ENCODE data around the gene CTRB2.
"Not testable (repeated sequence)": the region's sequence is repeated elsewhere in the genome, so short reads cannot be mapped to it uniquely, and the experiment has no call there.

CTRB2 gene

DNA sequence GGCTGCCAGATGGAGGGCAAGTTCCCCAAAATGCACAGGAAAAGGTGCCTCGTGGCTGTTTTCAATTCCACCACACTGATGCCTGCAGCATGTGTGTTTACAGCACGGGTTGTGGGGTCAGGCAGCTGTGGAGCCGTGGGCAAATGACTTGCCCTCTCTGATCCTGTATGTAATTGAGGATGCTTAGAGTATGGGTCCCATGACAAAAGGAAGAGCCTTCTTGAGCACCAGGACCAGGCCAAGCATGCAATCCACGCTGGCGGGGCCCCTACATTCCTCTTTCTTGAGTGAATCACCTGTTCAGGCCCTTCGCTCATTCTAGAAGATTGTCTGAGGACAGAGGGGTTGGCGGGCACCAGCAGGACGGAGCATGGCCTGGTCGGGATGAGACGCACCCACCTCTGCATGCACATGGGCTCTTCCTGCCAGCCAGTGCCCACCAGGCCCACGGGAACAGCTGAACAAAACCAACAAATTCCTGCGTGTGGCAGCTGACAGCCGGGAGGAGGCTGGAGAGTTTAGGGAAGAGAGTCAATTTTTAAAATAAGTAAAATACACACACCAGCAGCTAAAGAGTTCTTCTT lies 1.4 kb upstream of the CTRB2 start:
- DNase-seq = no peak

DNA sequence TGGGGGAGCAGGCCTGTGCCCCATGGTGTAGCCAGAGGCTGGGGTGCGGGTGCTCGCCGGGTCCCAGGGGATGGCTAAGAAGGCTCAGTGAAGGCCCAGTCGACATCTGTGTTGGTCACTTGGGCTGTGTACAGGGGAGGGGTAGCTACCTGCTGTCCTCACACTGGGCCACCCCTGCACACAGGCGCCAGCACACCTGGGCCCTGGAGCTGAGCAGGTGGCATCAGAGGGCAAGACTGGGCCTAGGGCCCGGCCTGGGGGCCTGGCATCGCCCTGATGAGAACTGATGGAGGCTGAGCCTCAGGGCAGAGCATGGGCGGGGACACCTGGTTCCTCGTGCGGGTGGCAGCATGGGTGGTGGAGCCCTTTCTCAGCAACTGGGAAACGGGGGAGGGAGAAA lies 870 bp upstream of the CTRB2 start:
- DNase-seq = no peak

DNA sequence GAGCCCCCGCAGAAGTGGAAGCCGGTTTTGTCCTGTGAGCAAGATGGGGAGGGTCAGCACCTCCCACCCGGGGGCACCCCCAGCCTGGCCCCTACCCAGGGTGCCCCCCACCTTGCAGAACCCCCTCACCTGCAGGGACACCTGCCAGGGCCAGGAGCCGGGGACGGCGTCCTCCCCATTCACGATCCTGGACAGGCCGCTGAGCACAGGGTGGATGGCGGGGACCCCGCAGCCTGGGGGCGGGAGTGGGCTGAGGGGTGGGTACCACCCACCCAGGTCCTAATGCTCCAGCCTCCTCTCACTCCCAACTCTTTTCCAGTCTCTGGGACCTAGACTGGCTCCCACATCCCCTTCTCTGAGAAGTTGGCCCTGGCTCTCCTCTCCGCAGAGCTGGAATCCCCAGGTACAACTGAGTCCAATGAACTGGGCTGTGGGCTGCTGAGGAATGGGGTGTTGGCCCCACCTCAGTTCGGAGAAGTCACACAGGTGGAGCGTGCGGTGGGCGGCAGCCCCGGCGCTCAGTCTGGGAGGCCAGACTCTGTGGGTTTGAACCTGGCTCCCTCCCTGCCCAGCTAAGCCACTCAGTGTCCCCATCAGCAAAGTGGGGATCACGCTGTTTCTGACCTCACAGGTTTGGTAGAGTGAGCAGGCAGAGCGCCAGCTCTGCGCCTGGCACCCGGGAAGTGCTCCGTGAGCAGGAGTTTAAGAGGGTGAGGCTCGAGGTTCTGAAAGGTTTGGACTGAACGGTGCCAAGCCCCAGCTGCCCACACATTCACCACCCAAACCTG lies 806 bp downstream of the CTRB2 start:
- not testable (repeated sequence) for DNase-seq

DNA sequence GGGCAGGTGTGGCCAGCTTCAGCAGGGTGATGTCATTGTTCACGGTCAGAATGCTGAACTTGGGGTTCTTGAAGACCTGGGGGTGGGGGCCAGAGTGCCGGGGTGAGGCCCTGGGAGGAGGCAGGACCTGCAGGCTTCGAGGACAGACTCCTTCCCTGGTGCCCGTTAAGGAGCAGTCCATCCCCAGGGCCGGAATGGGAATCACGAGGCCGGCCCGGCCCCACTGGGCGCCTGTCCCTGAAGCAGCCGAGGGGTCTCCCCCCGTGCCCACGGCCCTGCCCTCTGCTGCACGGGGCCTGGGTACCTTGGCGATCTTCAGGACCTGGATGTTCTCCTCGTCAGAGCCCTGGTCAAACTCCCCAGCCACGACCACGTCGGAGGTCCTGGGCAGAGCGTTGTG lies 1.5 kb downstream of the CTRB2 start:
- DNase-seq = not testable (repeated sequence)

DNA sequence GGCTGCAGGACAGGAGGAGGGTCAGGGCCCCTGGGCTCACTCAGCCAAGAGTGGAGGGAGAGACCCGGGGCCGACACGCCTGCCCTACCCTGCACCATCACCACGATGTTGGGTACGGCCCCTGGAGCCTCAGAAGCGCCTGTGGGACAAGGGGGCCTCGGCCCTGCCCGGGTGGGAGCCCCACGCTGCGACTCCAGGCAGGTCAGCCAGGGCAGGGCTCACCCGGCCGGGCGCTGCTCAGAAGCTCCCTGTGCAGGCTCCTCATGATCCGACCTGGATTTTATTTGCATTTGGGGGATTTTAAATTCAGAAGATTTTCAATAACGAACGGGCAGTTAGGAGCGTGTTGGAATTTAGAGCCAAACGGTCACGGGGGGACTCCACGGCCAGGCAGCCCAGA lies 2.1 kb downstream of the CTRB2 start:
- DNase-seq = not testable (repeated sequence)

DNA sequence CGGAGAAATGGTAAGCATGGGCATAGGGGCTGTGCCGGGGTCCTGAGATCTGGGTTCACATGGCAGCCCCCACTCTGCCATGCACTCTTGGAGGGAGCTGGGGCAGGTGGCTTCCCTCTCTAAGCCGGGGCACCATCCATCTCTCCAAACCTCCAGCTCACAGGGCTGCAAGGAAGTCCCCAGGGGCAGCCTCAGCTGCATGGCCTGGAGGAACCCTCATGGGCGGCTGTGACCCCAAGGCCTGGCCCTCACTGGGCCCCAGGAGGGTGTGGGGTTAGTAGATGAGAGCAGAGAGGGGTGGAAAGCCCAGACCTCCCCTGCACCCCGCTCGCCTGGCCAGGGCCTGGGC lies 2.6 kb downstream of the CTRB2 start:
- DNase-seq = no peak

DNA sequence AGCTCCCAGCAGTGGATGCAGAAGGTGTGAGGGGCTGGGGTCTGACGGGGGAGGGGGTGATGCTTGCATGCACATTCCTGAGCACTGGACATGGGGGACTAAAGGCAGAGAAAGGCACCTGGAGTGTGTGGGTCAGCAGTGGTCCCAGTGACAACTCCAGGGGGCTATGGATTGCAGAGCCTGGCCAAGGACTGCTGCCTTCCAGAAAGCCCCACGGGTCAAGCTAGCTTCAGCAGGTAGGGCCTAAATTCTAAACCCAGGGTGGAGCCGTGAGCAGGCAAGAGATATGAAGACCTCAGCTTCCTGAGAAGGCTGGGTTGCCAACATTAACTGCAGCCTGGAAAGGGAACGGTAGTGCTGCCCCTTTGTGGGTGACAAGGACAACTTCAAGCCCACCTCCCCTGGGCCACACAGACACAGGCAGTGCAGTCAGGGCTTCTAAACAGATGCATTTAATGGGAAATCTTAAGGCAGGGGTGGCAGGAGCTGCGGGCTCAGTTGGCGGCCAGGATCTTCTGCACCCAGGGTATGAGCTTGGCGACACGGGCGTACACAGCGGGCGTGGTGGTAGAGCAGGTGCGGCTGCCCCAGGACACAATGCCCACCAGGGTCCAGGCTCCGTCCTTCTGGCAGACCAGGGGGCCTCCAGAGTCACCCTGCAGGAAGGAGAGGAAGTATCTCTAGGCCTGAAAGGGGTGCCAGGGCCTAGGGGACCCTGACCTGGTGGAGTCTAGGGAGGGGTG lies 3.1 kb downstream of the CTRB2 start:
- DNase-seq = no peak

DNA sequence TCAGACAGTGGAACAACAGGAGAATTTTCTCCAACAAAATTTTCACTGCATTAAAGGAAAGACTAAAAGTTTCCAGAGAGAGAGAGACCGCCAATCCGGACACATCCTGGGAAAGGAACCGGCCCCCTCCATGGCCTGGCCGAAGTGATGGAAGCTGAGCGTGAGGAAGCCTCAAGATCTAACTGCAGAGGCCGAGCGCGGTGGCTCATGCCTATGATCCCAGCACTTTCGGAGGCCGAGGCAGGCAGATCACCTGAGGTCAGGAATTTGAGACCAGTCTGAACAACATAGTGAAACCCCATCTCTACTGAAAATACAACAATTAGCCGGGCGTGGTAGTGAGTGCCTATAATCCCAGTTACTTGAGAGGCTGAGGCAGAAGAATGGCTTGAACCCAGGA lies 3.9 kb downstream of the CTRB2 start:
- DNase-seq = no peak

DNA sequence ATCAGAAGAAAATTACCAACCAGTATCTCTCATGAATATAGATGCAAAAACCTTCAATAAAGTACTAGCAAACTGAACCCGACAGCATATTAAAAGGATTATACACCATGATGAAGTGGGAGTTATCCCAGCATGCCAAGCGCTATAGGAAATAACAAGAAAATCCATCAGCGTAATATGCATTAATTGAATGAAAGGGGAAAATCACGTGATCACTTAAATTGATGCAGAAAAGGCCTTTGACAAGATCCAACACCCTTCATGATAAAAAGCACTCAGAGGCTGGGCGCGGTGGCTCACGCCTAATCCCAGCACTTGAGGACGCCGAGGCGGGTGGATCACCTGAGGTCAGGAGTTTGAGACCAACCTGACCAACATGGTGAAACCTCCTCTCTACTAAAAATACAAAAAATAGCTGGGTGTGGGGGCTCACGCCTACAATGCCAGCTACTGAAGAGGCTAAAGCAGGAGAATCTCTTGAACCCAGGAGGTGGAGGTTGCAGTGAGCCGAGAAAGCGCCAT lies 4.8 kb downstream of the CTRB2 start:
- DNase-seq = no peak

DNA sequence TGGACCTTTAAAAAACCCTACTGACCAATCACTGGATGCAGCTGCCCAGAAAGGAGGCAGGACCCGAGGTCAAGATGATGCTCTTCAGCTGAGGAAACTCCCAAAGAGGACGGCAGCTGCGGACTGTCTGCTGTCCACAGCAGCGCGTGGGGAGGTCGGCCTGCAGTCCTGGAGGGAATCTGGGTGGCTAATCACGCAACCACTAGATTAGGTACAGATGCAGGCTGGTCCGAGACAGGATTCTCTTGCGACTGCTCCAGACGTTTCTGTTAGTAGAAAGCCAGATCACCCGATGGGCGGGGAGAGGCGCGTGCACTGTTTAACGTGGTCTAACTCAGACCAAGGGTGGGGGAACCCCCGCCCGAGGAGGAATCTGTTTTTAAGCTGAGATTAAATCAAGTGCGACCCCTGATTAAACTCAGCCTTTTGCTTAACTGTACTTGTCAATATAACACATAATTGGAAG lies 8.8 kb downstream of the CTRB2 start:
- DNase-seq = no peak

DNA sequence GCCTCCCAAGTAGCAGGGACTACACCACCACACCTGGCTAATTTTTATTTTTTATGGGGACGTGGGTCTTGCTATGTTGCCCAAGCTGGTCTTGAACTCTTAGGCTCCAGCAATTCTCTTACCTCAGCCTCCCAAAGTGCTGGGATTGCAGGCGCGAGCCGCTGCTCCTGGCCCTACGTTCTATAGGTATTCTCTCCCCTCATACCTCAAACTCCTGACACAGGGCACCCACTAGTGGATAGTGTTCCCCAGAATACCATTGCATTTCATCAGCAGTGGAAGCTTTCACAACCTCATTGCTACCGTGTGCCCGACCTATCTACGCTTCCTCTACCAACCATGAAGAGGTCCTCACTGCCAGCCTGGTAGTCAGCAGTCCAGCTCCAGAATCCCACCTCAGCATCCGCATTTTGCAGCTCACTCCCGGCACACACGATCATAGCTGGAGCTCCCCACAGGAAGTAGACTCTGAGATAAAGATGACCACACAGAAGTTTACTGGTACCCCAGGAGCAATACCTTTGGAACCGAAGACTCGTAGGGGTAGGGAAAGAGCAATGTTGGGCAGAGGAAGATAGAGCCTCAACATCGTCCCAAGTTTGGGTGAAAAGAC lies 9.3 kb downstream of the CTRB2 start:
- no peak for DNase-seq

DNA sequence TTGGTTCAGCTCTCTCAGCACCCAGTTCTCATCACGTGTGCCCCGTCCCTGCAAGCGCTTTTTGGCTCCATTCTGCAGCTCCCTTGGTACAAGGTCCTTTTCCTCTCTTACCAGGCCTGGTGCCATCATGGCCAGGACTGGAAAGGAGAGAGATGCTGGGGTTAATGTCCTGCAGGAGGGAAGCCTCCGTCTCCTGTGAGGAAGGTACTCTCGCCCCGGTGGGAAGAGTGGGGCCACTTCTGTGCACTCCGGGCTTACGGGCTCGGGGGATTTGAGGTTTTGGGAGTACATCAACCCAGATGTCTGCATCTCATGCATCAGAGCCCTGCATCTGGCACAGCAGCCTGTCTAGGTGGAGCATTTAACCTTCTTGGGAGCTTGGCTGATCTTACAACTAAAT lies 10.1 kb downstream of the CTRB2 start:
- no peak for DNase-seq

DNA sequence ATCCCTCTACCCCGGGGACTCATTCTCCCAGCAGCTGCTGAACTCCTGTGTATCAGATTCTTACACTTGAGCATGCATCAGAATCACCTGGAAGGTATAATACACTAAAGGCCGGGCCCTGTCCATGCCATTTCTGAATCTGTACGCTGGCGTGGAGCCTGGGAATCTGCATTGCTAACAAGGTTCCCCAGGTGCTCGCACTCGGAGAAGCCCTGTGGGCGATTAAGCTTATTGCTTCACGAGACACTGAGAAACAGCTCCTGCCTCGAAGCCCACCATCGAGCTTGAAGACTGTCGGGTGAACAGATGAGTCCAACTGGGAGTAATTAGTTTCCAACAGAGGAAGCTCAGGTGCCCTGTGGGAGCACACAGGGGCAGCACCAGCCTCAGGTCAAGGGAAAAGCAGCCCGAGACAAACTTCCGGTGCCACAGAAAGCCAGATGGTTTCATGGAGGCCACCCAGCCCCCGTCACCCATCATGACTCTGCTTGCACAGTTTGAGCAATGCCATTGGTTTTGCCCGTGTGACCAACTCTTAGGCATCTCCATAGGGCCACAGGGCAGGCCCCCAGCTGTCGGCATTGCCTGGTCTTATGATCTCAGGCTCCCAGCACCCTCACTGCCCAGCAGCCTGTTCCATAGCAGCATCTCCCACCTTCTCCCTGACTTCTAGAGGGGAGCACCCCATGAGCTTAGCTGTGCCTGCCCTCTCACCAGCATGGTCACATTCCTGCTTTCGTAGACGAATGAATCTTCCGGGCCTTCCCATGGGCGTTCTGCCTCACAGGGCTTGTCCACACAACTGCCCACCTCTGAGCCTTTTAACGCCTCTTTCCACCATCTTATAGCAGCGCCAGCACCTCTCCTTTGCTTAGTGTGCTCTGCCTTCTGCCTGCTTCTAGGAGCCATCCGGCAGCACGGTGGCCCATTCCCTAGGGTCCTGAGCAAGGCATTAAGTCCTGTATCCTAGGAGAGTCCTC lies 10.9 kb downstream of the CTRB2 start:
- DNase-seq = no peak

DNA sequence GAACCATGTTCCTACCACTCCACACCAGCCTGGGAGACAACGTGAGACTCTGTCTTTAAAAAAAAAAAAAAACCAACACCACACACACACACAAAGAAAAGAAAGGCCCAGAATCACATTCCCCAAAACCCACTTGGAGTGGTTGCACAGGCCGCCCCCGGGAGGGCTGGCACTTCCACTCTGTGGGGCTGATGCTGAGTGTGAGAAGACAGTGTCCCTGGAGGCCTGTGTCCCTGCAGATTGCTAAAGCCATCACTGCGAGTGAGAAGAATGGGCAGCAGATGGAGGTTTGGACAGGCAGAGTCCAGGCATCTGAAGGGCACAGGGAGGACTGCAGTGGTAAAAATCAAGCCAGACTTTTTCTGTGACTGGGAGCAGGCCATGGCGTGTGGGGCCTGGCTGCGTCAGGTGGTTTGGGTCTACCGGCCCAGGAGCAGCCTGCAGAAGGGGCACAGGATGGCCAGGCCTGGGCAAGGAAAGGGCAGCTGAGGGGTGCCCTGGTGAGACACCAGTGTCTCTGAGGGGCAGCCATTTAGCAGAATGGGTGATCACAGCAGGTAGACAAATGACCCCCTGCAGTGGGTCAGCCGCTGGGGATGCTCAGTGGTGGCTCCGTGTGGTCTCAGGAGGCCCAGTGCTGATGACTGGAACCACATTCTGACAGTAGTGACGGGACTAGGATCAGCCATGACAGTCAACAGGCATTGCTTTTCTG lies 13.1 kb downstream of the CTRB2 start:
- no peak for DNase-seq

DNA sequence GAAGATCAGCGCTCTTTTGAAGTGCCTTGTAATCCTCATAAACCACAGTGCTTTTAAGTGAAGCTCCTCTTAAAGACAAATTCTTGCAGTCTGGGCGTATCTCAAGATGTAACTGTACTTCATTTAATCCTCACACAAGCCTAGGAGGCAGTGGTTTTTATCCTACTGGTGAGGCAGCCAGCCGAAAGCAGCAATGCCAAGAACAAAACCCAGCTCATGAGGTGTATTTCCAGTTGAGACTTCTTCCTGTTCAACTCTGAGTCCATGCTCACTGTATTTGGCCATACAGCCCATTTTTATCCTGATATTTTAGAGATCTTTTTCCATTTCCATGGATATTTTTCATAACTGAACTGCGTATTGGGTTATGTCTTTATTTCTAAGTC lies 13.7 kb downstream of the CTRB2 start:
- DNase-seq = no peak

DNA sequence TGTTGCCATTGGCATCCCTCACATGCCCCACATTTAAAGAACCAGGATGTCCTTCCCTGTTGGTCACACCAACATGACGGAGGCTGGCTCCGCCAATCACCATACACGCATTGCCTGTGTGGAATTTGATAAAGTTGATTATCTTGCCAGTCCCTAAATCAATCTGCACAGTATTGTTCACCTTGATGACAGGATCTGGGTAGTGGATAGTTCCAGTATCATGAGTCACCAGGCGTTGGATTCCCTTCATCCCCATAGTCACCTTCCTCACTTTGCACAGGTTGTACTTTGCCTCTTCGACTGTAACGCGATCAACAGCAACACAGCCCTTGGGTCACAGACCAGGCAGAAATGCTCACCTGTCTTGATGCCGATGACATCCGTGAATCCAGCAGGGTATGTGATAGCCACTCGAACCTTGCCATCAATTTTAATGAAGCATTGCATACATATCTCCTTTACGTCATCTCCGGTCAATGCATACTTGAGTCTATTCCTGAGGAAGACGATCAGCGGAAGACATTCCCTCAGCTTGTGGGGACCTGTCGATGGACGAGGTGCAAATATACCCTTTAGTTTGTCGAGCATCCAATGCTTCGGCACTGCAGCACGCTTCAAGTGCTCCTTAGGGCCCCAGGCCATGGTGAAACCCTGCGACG lies 14.2 kb downstream of the CTRB2 start:
- no peak for DNase-seq

DNA sequence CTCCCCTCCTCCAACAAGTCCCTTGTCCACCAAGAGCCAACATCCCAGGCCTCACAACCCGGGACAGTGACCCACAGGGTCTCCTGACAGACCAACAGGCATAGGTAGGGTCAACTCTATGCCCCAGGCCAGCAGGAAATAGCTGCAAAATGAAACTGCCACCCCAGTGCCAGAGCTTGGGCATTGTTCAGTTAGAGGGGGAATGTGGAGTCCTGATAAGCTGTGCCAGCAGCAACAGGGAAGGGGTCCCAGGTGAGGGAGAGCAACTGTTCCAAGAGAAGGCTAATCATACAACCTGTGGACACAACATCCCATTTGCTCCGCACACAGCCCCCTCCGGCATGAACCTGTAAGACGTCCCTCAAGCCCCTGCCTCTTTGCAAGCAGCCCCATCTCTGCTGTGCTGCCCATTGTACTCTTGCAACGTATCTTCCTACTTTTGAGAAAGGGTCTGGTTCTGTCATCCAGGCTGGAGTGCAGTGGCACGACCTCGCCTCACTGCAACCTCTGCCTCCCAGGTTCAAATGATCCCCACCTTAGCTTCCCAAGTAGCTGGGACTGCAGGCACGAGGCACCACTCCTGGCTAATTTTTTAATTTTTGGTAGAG lies 17.2 kb downstream of the CTRB2 start:
- DNase-seq = no peak

DNA sequence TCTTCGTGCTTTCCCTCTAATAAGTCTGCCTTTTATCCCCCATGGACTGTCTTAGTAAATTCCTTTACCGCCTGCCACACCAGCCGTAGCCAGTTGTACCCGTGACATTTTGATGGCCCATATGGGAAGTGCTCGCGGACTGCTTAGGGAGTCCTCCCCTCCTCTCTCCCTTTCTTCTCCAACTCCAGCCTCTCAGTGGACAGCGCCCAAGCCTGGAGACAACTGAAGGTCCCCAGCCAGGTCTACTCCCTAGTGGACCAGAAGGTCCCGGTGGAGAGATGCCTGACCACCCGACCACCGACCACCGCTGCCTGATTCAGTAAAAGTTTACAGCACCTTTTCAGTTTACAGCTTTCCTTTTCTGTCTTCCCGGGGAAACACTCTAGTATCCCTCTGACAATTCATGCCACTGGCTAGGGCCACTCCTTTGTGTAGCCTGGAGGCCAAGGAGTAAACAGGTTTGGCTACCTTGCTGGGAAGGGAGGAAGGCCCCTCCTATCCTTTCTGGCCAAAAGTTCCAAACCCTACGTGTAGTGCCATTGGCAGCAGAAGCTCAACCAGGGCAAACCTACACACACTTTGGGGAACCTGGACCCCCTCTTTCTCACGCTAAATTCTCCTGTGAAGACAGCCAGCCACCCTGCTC lies 18.0 kb downstream of the CTRB2 start:
- no peak for DNase-seq

All from anterior cingulate cortex (tissue), 58 donors.